ENCODE results near the gene SNTG2. TPM values are rescaled to one million over a fixed set of nuclear protein-coding genes. Genes with fewer than 3 reads are reported as not detected.

Gene SNTG2
- total RNA-seq, 1 donor from 2014 or later: 1.9 TPM

- Histone ChIP-seq H3K4me2 (ENCODE audit: low read length) (no peak overlapping the region), H3K4me3 (ENCODE audit: insufficient read depth, low read depth, low read length) (no peak overlapping the region), H2AFZ (ENCODE audit: low read depth, low read length) (no peak overlapping the region), H3K9ac (ENCODE audit: low read length) (no peak overlapping the region), H4K20me1 (ENCODE audit: insufficient read depth, low read length) (no peaks in the 10 kb centered on the region), H3K4me1 (ENCODE audit: insufficient read depth, low read length) (no peaks in the 10 kb centered on the region), H3K9me3 (ENCODE audit: insufficient read depth, low read depth, low read length) (no peaks in the 10 kb centered on the region), H3K27ac (ENCODE audit: low read depth, low read length) (no peak overlapping the region), H3K36me3 (ENCODE audit: insufficient read depth, low read length) (no peaks in the 10 kb centered on the region), H3K27me3 (ENCODE audit: insufficient read depth, low read length) (no peaks in the 10 kb centered on the region), H3K79me2 (ENCODE audit: insufficient read depth, low read length) (no peaks in the 10 kb centered on the region)
- DNase-seq (ENCODE audit: low read depth) (no peak), FAIRE-seq (no peak)
- no peak overlapping the region for H3K4me3 Mint-ChIP-seq (ENCODE audit: unreplicated experiment)
- H3K27me3 Mint-ChIP-seq (ENCODE audit: low read depth, unreplicated experiment): no peaks in the 10 kb centered on the region
- no peaks in the 10 kb centered on the region for H3K9me3 Mint-ChIP-seq (ENCODE audit: unreplicated experiment)
- no peaks in the 10 kb centered on the region for H3K4me1 Mint-ChIP-seq (ENCODE audit: low read depth, unreplicated experiment)
- TF ChIP-seq EZH2 (IDR thresholded peaks at IDR 0.05; ENCODE audit: insufficient read depth, low read length) (no peak), CTCF (IDR thresholded peaks at IDR 0.05; ENCODE audit: insufficient read depth, low read depth, low read length) (no peak)
- peaks cover 8% of the 10 kb centered on the region for H3K36me3 Mint-ChIP-seq (ENCODE audit: low read depth, unreplicated experiment)
- H3K27ac Mint-ChIP-seq (ENCODE audit: unreplicated experiment): no peak overlapping the region
These were observed 190.4 kb downstream of the SNTG2 start for GRCh38 chr2:1141079-1141478.

- no peak overlapping the region for H3K4me2 ChIP-seq (ENCODE audit: low read length)
- Mint-ChIP-seq H3K27me3 (ENCODE audit: low read depth, unreplicated experiment) (no peaks in the 10 kb centered on the region), H3K4me1 (ENCODE audit: low read depth, unreplicated experiment) (no peaks in the 10 kb centered on the region), H3K9me3 (ENCODE audit: unreplicated experiment) (no peaks in the 10 kb centered on the region), H3K36me3 (ENCODE audit: low read depth, unreplicated experiment) (peaks cover 8% of the 10 kb centered on the region), H3K27ac (ENCODE audit: unreplicated experiment) (no peak overlapping the region), H3K4me3 (ENCODE audit: unreplicated experiment) (no peak overlapping the region)
- no peaks in the 10 kb centered on the region for H3K79me2 ChIP-seq (ENCODE audit: insufficient read depth, low read length)
- no peaks in the 10 kb centered on the region for H3K4me1 ChIP-seq (ENCODE audit: insufficient read depth, low read length)
- H3K4me3 ChIP-seq (ENCODE audit: insufficient read depth, low read depth, low read length): no peak overlapping the region
- H3K9ac ChIP-seq (ENCODE audit: low read length): no peak overlapping the region
- no peaks in the 10 kb centered on the region for H3K27me3 ChIP-seq (ENCODE audit: insufficient read depth, low read length)
- H2AFZ ChIP-seq (ENCODE audit: low read depth, low read length): no peak overlapping the region
- H3K36me3 ChIP-seq (ENCODE audit: insufficient read depth, low read length): no peaks in the 10 kb centered on the region
- H3K27ac ChIP-seq (ENCODE audit: low read depth, low read length): no peak overlapping the region
- FAIRE-seq (no peak), DNase-seq (ENCODE audit: low read depth) (no peak)
- no peak for TF ChIP-seq CTCF (IDR thresholded peaks at IDR 0.05; ENCODE audit: insufficient read depth, low read depth, low read length)
- no peak for TF ChIP-seq EZH2 (IDR thresholded peaks at IDR 0.05; ENCODE audit: insufficient read depth, low read length)
- no peaks in the 10 kb centered on the region for H4K20me1 ChIP-seq (ENCODE audit: insufficient read depth, low read length)
- H3K9me3 ChIP-seq (ENCODE audit: insufficient read depth, low read depth, low read length): no peaks in the 10 kb centered on the region
These were observed 192.5 kb downstream of the SNTG2 start for GRCh38 chr2:1143129-1143528.

GRCh38 chr2:1147873-1148612 is 197.4 kb downstream of the SNTG2 start:
- no peaks in the 10 kb centered on the region for H3K79me2 ChIP-seq (ENCODE audit: insufficient read depth, low read length)
- no peak overlapping the region for H2AFZ ChIP-seq (ENCODE audit: low read depth, low read length)
- H3K9me3 ChIP-seq (ENCODE audit: insufficient read depth, low read depth, low read length): peaks cover 3% of the 10 kb centered on the region
- H3K4me3 ChIP-seq (ENCODE audit: insufficient read depth, low read depth, low read length): no peak overlapping the region
- Mint-ChIP-seq H3K9me3 (ENCODE audit: unreplicated experiment) (no peaks in the 10 kb centered on the region), H3K36me3 (ENCODE audit: low read depth, unreplicated experiment) (peaks cover 8% of the 10 kb centered on the region), H3K4me3 (ENCODE audit: unreplicated experiment) (no peak overlapping the region), H3K27me3 (ENCODE audit: low read depth, unreplicated experiment) (peaks cover 2% of the 10 kb centered on the region), H3K4me1 (ENCODE audit: low read depth, unreplicated experiment) (no peaks in the 10 kb centered on the region), H3K27ac (ENCODE audit: unreplicated experiment) (no peak overlapping the region)
- no peaks in the 10 kb centered on the region for H3K36me3 ChIP-seq (ENCODE audit: insufficient read depth, low read length)
- no peaks in the 10 kb centered on the region for H3K4me1 ChIP-seq (ENCODE audit: insufficient read depth, low read length)
- no peak overlapping the region for H3K4me2 ChIP-seq (ENCODE audit: low read length)
- FAIRE-seq: no peak
- H3K27ac ChIP-seq (ENCODE audit: low read depth, low read length): no peak overlapping the region
- no peak for DNase-seq (ENCODE audit: low read depth)
- no peaks in the 10 kb centered on the region for H3K27me3 ChIP-seq (ENCODE audit: insufficient read depth, low read length)
- TF ChIP-seq EZH2 (IDR thresholded peaks at IDR 0.05; ENCODE audit: insufficient read depth, low read length) (no peak), CTCF (IDR thresholded peaks at IDR 0.05; ENCODE audit: insufficient read depth, low read depth, low read length) (no peak)
- no peaks in the 10 kb centered on the region for H4K20me1 ChIP-seq (ENCODE audit: insufficient read depth, low read length)
- no peak overlapping the region for H3K9ac ChIP-seq (ENCODE audit: low read length)
